DND-41 (cell line): ENCODE data around the gene KCNJ15.

Experiments used
- CTCF ChIP-seq: IDR thresholded peaks from 2 replicates; pipeline ENCODE4 v1.5.1; 2012; ENCODE audit warnings: borderline replicate concordance, low read length, moderate library complexity, mild to moderate bottlenecking; ENCODE audit not compliant: poor library complexity, severe bottlenecking; ENCODE audit errors: extremely low read depth
- EZH2 ChIP-seq: IDR thresholded peaks from 3 replicates; pipeline ENCODE4 v1.6.1; 2012; ENCODE audit warnings: borderline replicate concordance, low read depth, mild to moderate bottlenecking, moderate library complexity, low read length, inconsistent platforms; ENCODE audit not compliant: severe bottlenecking

- no peak for TF ChIP-seq CTCF
- TF ChIP-seq EZH2, result no peak
Measured at GRCh38 chr21:38229260-38229877, 27.4 kb upstream of the KCNJ15 start.
